SK-N-SH (cell line): ENCODE results near the gene FBXL12. TPM values are rescaled to one million over a fixed set of nuclear protein-coding genes. Genes with fewer than 3 reads are reported as not detected.
"Not testable (repeated sequence)": the region's sequence is repeated elsewhere in the genome, so short reads cannot be mapped to it uniquely, and the experiment has no call there.

Experiments used
- CTCF ChIA-PET: fragments of 300-600, 350-600 bp; formaldehyde crosslinking; extraction: SDS; loops from one replicate; lab custom pipeline; 2021; lab: Yijun Ruan, JAX
- POLR2A ChIA-PET: fragments of 350-600 bp; sonication (Branson Sonifier 250); formaldehyde crosslinking; extraction: SDS; loops from one replicate; lab custom pipeline; 2020; ENCODE audit warnings: antibody characterized with exemption, inconsistent platforms; lab: Yijun Ruan, JAX
- DNase-seq: peaks from one replicate; pipeline ENCODE4 v3.0.0; 2012
- H2AFZ ChIP-seq: fragments of 200-600 bp; sonication (generic); 2 replicates; pipeline ENCODE4 v1.8.1; 2016; ENCODE audit warnings: antibody characterized with exemption, mild to moderate bottlenecking, low read depth
- H3F3A ChIP-seq: fragments of 200-600 bp; sonication (generic); replicated peaks from 2 replicates; pipeline ENCODE3; 2016; ENCODE audit warnings: antibody characterized with exemption, mild to moderate bottlenecking; ENCODE audit not compliant: insufficient read depth
- H3K27ac ChIP-seq, 2 experiments: fragments of 200-500 bp in 1 of 2; fragments of 200-600 bp in 1 of 2; sonication (Bioruptor generic) in 1 of 2; sonication (generic), shearing (Covaris generic) in 1 of 2; 2 replicates each; pipeline versions ENCODE4 v1.5.1 to v1.6.1; 2014 to 2016; ENCODE audit warnings: low read depth in 2 of 2, inconsistent platforms in 1 of 2, low read length in 1 of 2, mild to moderate bottlenecking in 1 of 2, mixed read lengths in 1 of 2
- H3K27me3 ChIP-seq: fragments of 200-600 bp; sonication (generic), shearing (Covaris generic); 2 replicates; pipeline ENCODE4 v1.6.1; 2016; ENCODE audit warnings: mixed run types; ENCODE audit not compliant: insufficient read depth
- H3K36me3 ChIP-seq, 2 experiments: fragments of 200-500 bp in 1 of 2; fragments of 200-600 bp in 1 of 2; sonication (Bioruptor generic) in 1 of 2; sonication (generic) in 1 of 2; replicated peaks in 1 of 2; 2 replicates each; pipeline versions ENCODE3 to v1.5.1; 2014 to 2016; ENCODE audit warnings: low read length in 1 of 2, mild to moderate bottlenecking in 1 of 2; ENCODE audit not compliant: insufficient read depth in 2 of 2, control insufficient read depth in 1 of 2
- H3K4me1 ChIP-seq, 2 experiments: fragments of 200-500 bp in 1 of 2; fragments of 200-600 bp in 1 of 2; sonication (Bioruptor generic) in 1 of 2; sonication (generic), shearing (Covaris generic) in 1 of 2; 2 replicates each; pipeline versions ENCODE4 v1.5.1 to v1.6.1; 2014 to 2016; ENCODE audit warnings: low read depth in 1 of 2, low read length in 1 of 2, mixed run types in 1 of 2; ENCODE audit not compliant: insufficient read depth in 2 of 2, control insufficient read depth in 1 of 2
- H3K4me2 ChIP-seq: fragments of 200-600 bp; sonication (generic), shearing (Covaris generic); 2 replicates; pipeline ENCODE4 v1.6.1; 2017; ENCODE audit warnings: mixed run types
- H3K4me3 ChIP-seq, 2 experiments: fragments of 200-500 bp in 1 of 2; fragments of 200-600 bp in 1 of 2; sonication (Bioruptor generic) in 1 of 2; sonication (generic), shearing (Covaris generic) in 1 of 2; 2 replicates each; pipeline versions ENCODE4 v1.5.1 to v1.8.1; 2014 to 2016; ENCODE audit warnings: low read depth in 2 of 2, inconsistent platforms in 1 of 2, low read length in 1 of 2, mild to moderate bottlenecking in 1 of 2, mixed read lengths in 1 of 2, moderate library complexity in 1 of 2
- H3K79me2 ChIP-seq: fragments of 200-600 bp; sonication (generic); 2 replicates; pipeline ENCODE4 v1.8.1; 2017; ENCODE audit warnings: mild to moderate bottlenecking; ENCODE audit not compliant: insufficient read depth
- H3K9ac ChIP-seq: fragments of 200-600 bp; sonication (generic); 2 replicates; pipeline ENCODE4 v1.6.1; 2017; ENCODE audit warnings: mixed run types
- H3K9me2 ChIP-seq: fragments of 200-600 bp; sonication (generic); 2 replicates; pipeline ENCODE4 v1.6.1; 2017; ENCODE audit warnings: mixed run types
- H3K9me3 ChIP-seq: fragments of 200-600 bp; sonication (generic); 2 replicates; pipeline ENCODE4 v1.6.1; 2017; ENCODE audit warnings: mixed run types, mild to moderate bottlenecking, moderate library complexity
- H4K20me1 ChIP-seq: fragments of 200-600 bp; sonication (generic); 2 replicates; pipeline ENCODE4 v1.6.1; 2017; ENCODE audit warnings: mild to moderate bottlenecking, mixed run types; ENCODE audit not compliant: insufficient read depth
- CTCF ChIP-seq: fragments of 200-600 bp; sonication (generic); IDR thresholded peaks from 2 replicates; pipeline ENCODE4 v1.6.1; 2017; ENCODE audit warnings: antibody characterized with exemption, mild to moderate bottlenecking, moderate library complexity
- FOXJ3 ChIP-seq: sonication (generic); formaldehyde crosslinking; IDR thresholded peaks from 2 replicates; pipeline ENCODE4 v1.5.1; 2020; ENCODE audit warnings: mild to moderate bottlenecking, missing genetic modification reagents
- GATA2 ChIP-seq: sonication (generic); formaldehyde crosslinking; IDR thresholded peaks from 2 replicates; pipeline ENCODE4 v1.5.0; 2020; ENCODE audit warnings: mild to moderate bottlenecking, missing genetic modification reagents
- MXI1 ChIP-seq: IDR thresholded peaks from 2 replicates; pipeline ENCODE4 v1.6.1; 2012; ENCODE audit warnings: mild to moderate bottlenecking, low read depth, low read length, improper control_type of control experiment
- RCOR1 ChIP-seq: fragments of 150-350 bp; IDR thresholded peaks from 2 replicates; pipeline ENCODE4 v1.6.1; 2017; ENCODE audit warnings: antibody characterized with exemption, low read length
- RXRA ChIP-seq: IDR thresholded peaks from 2 replicates; pipeline ENCODE4 v1.4.0; 2012; ENCODE audit warnings: low read depth, mild to moderate bottlenecking, borderline replicate concordance
- USF2 ChIP-seq: fragments of 150-350 bp; IDR thresholded peaks from 2 replicates; pipeline ENCODE4 v1.6.1; 2017; ENCODE audit warnings: antibody characterized with exemption, low read length, low read depth, borderline replicate concordance
- ZBTB33 ChIP-seq: IDR thresholded peaks from 2 replicates; pipeline ENCODE4 v1.4.0; 2012; ENCODE audit warnings: low read depth, borderline replicate concordance
- WGBS: methylation state at CpG from one replicate; pipeline ENCODE4 v1.1.6; 2017; ENCODE audit warnings: low lambda C conversion rate; 5-methylcytosine and 5-hydroxymethylcytosine counted together
- polyA plus RNA-seq, 3 experiments: library from polyadenylated mRNA; depleted of rRNA; stranded (reverse); fragments of >200 nt; gene quantifications; 2 replicates each; pipeline ENCODE4 v1.2.3, GENCODE V29; 2012

FBXL12 gene
- polyA plus RNA-seq, 1 of the 3 experiments (the other 2 are of a cell fraction): 27.1 TPM

GRCh38 chr19:9785367-9786331, 33.2 kb downstream of the FBXL12 start (continued):
- TF ChIP-seq CTCF (no peak), RXRA (no peak), USF2 (no peak), FOXJ3 (CRISPR knock-in tag) (no peak), GATA2 (CRISPR knock-in tag) (no peak), MXI1 (peak; percentile 56; the same call in 1 of the 2 replicates), ZBTB33 (no peak), RCOR1 (0 out of 2 replicates have a peak, but pooled peaks have one; percentile 3)

- CTCF ChIA-PET: interaction anchor here (1.5 kb wide), 1 partner anchor 11 kb away, joined by 3 read pairs; no protein-coding TSS in a partner anchor
- not testable (repeated sequence) for H3K27me3 ChIP-seq
These were observed 34.7 kb downstream of the FBXL12 start for GRCh38 chr19:9784163-9784496.

More at GRCh38 chr19:9784163-9784496, 34.7 kb downstream of the FBXL12 start:
- H3K79me2 ChIP-seq, DNase-seq, H2AFZ ChIP-seq, H3K9ac ChIP-seq, H3K9me2 ChIP-seq, H3K4me1 ChIP-seq, H4K20me1 ChIP-seq, H3K9me3 ChIP-seq, H3K27ac ChIP-seq, H3K36me3 ChIP-seq, H3K4me3 ChIP-seq, H3K4me2 ChIP-seq, H3F3A ChIP-seq, POLR2A ChIA-PET: not testable (repeated sequence)
- 94% methylated on average over 6 of the region's 6 CpGs for WGBS
